Cardiac muscle cell (in vitro differentiated cells and primary cell): ENCODE results near the gene INPP5B. TPM values are rescaled to one million over a fixed set of nuclear protein-coding genes. Genes with fewer than 3 reads are reported as not detected.

Source experiments
- DNase-seq, 2 donors: peaks; one replicate each; pipeline versions ENCODE4 v3.0.0 to v3.0.0-alpha.2; 2010 to 2017; ENCODE audit warnings: low read depth in 1 of 2, low spot score in 1 of 2
- H3K27ac ChIP-seq: fragments of 200-600 bp; sonication (generic); 2 replicates; pipeline ENCODE4 v1.5.1; 2016
- H3K27me3 ChIP-seq: fragments of 200-600 bp; sonication (generic); 2 replicates; pipeline ENCODE4 v1.6.0; 2016; ENCODE audit warnings: control low read depth
- H3K36me3 ChIP-seq: fragments of 200-600 bp; sonication (generic); 2 replicates; pipeline ENCODE4 v1.5.1; 2016; ENCODE audit warnings: control low read depth
- H3K4me1 ChIP-seq: fragments of 200-600 bp; sonication (generic); 2 replicates; pipeline ENCODE4 v1.8.1; 2017; ENCODE audit warnings: low read depth, mild to moderate bottlenecking, mixed run types
- H3K4me3 ChIP-seq: fragments of 200-600 bp; sonication (generic); 2 replicates; pipeline ENCODE4 v1.5.1; 2016; ENCODE audit warnings: mild to moderate bottlenecking
- H3K9me3 ChIP-seq: fragments of 200-600 bp; sonication (generic); 2 replicates; pipeline ENCODE4 v1.5.1; 2017; ENCODE audit warnings: low read depth, mild to moderate bottlenecking, control low read depth
- polyA plus RNA-seq: library from polyadenylated mRNA; unstranded; fragments of >200 nt; fragmentation: Nextera tagmentation; extraction: Ambion mirVana; gene quantifications from 2 replicates; pipeline ENCODE4 v1.2.1, GENCODE V29; 2016
- total RNA-seq: library from RNA; depleted of rRNA; stranded (reverse); fragments of >200 nt; gene quantifications from 2 replicates; pipeline ENCODE4 v1.2.3, GENCODE V29; 2016
- TF ChIP-seq, protein P1 (sequence below): IDR thresholded peaks from 2 replicates; pipeline ENCODE4 v1.5.1; 2012; ENCODE audit warnings: low read depth, mild to moderate bottlenecking, low read length

Gene INPP5B
- total and polyA plus RNA-seq, 2 experiments from 2014 or later = 9.9 to 18.4 TPM

DNA sequence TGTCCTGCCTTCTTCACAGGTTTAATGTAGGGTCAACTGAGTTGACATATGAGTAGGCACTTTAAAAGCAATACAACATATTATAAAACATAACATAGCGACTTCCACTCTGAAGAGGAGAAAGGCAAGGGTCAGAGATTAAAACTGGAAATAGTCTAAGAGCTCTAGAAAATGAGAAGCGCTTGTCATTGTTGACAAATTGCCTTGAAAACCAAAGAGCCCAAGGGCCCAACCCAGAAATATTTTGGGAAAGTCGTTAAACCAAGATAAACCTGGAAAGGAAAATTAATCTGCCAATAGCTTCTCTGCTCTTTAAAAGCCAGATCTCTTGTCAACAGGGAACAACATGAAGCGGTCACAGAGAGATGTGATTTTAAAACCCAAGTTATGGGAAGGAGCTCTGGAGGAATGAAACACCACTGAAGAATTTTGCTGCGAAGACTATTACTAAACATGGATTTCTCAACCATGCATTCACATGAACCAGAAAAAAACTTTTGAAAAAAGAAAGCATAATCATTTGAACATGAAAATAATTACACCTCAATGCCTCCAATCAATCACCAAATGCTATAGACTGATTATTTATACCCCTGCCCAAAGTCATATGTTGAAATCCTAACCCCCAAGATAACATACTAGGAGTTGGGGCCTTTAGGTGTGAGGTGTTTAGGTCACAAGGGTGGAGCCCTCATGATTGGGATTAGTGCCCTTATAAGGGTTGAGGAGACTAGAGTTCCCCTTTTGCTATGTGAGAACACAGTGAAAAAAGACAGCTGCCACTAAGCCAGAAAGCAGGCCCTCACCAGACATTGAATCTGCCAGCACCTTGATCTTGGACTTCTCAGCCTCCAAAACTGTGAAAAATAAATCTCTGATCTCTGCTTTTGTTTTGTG, 54.5 kb downstream of the INPP5B start:
- Histone ChIP-seq H3K36me3 (peaks cover 14% of the 10 kb centered on the region), H3K4me3 (no peak overlapping the region), H3K9me3 (no peaks in the 10 kb centered on the region), H3K4me1 (peaks cover 11% of the 10 kb centered on the region), H3K27me3 (no peaks in the 10 kb centered on the region), H3K27ac (peak overlapping the region; percentile 87)
- DNase-seq = peak in 1 of 2 donors; percentile 50
- TF ChIP-seq, protein P1, sequence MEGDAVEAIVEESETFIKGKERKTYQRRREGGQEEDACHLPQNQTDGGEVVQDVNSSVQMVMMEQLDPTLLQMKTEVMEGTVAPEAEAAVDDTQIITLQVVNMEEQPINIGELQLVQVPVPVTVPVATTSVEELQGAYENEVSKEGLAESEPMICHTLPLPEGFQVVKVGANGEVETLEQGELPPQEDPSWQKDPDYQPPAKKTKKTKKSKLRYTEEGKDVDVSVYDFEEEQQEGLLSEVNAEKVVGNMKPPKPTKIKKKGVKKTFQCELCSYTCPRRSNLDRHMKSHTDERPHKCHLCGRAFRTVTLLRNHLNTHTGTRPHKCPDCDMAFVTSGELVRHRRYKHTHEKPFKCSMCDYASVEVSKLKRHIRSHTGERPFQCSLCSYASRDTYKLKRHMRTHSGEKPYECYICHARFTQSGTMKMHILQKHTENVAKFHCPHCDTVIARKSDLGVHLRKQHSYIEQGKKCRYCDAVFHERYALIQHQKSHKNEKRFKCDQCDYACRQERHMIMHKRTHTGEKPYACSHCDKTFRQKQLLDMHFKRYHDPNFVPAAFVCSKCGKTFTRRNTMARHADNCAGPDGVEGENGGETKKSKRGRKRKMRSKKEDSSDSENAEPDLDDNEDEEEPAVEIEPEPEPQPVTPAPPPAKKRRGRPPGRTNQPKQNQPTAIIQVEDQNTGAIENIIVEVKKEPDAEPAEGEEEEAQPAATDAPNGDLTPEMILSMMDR = no peak

DNA sequence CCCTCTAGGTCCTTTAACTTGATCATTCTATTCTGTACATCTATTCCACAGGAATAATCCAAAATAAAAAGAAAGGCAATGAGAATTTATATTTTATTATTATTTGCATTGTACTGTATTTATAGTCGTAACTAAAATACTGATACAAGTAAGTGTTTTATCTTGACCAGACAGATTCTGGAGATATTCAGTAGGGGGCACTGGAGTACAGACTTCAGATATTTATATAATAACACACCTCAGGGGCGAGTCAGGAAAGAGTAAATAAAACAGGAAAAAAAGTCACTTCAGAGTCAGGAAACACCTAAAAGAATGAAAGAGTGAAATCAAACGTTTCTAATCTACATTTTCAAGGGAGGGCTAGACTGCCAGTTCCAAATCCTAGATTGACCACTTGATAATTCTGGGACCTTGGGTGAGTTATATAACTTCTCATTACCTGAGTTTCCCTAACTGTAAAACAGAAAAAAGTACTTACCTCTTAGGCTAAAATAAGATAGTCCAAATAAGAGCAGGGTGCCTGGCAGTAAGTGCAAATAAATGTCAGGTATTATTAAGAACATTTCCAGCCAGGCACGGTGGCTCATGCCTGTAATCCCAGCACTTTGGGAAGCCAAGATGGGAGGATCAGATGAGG, 56.4 kb downstream of the INPP5B start:
- no peaks in the 10 kb centered on the region for H3K27me3 ChIP-seq
- H3K27ac ChIP-seq = peak overlapping the region; percentile 27
- TF ChIP-seq, protein P1 = peak; percentile 31
- peaks cover 11% of the 10 kb centered on the region for H3K4me1 ChIP-seq
- DNase-seq = peak; percentile 41 to 44
- H3K9me3 ChIP-seq = no peaks in the 10 kb centered on the region
- H3K36me3 ChIP-seq = peaks cover 28% of the 10 kb centered on the region
- no peak overlapping the region for H3K4me3 ChIP-seq

DNA sequence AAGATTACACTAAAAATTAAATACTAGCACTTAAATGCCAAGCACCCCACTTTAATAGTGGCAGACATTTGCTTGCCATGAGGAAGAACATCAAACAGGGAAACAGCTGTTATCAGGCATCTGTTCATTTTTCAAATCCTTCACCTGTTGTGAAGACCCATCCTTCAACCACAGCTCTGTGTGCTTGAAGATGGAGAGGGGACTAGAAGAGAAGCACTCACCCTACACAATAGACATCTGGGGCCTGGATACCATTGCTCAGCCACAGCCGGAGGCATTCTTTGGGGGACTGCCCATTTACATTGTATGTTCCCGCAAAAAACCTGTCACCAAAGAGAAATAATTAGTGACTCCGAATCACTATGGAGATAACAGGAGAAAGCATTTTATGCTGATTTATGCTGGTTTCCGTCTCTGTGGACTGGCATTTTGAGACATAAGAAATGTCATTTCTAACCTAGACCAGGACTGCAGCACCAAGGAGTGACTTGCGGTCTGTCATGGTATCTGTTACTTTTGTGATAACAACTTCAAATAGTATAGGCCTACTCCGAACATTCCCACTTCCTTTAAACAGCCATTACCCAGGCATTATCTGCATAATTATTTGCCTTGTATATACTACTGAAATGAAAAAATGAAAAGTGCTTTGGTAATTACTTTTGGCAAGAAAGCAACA, 58.7 kb downstream of the INPP5B start:
- no peak overlapping the region for H3K27ac ChIP-seq

DNA sequence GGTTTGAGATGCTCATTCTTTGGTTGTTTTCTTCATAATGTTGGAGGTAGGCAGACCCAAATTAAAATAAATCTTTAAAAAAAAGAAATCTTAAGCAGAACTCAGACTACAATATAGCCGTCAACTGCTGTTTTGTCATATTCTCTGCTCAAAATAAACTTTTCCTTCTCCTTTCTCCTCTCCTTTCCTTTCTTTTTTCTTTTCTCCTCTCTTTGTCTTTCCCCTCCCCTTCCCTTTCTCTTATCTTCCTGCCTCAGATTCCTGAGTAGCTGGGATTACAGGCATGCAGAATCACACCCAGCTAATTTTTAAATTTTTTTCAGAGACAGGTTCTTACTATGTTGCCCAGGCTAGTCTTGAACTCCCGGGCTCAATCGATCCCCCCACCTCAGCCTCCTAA, 62.7 kb downstream of the INPP5B start:
- no peak for DNase-seq
- Histone ChIP-seq H3K9me3 (no peaks in the 10 kb centered on the region), H3K4me1 (no peaks in the 10 kb centered on the region), H3K27ac (no peak overlapping the region), H3K27me3 (no peaks in the 10 kb centered on the region), H3K36me3 (peaks cover 47% of the 10 kb centered on the region), H3K4me3 (no peak overlapping the region)
- TF ChIP-seq, protein P1 = no peak

More for the DNA sequence above, 58.7 kb downstream of the INPP5B start:
- TF ChIP-seq, protein P1 = no peak
- Histone ChIP-seq H3K9me3 (no peaks in the 10 kb centered on the region), H3K36me3 (peaks cover 31% of the 10 kb centered on the region), H3K27me3 (no peaks in the 10 kb centered on the region), H3K4me3 (no peak overlapping the region), H3K4me1 (peaks cover 11% of the 10 kb centered on the region)
- no peak for DNase-seq

DNA sequence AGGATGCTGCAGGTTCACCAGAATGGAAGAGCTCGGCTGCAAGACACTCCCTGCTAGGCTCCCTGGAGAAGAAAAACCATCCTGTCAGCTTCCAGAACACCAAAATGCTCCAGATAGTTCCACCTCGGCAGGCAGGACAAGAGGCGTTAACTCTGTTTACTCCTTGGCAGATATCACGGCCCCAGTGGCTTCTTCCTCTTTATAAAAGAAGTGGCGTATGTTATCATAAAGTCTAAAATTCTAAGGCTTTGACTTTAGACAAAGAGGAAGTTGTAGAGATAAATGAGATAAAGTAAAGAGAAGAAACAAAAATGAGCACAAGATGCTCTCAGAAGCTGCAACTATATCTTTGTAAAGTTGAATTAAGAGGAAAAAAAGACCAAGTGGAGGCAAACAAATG, 63.2 kb downstream of the INPP5B start:
- Histone ChIP-seq H3K27me3 (no peaks in the 10 kb centered on the region), H3K4me1 (no peaks in the 10 kb centered on the region), H3K27ac (no peak overlapping the region), H3K9me3 (no peaks in the 10 kb centered on the region), H3K36me3 (peaks cover 47% of the 10 kb centered on the region), H3K4me3 (no peak overlapping the region)
- TF ChIP-seq, protein P1 = no peak
- no peak for DNase-seq
